Neural crest cell (in vitro differentiated cells): Measurements from ENCODE around the gene CARMIL1. TPM values are rescaled to one million over a fixed set of nuclear protein-coding genes. Genes with fewer than 3 reads are reported as not detected.
A peak's percentile ranks its signal among the peaks of the same experiment; 100 is the strongest.

ENCODE experiments used
- DNase-seq: peaks from one replicate; pipeline ENCODE4 v3.0.0; 2021; ENCODE audit warnings: low read depth, mixed read lengths, low spot score
- H3K27ac Mint-ChIP-seq: one replicate; pipeline ENCODE4 v1.8.0; 2021; ENCODE audit warnings: mild to moderate bottlenecking, mixed read lengths; ENCODE audit not compliant: unreplicated experiment
- H3K27me3 Mint-ChIP-seq: 2 replicates; pipeline ENCODE4 v1.8.0; 2021; ENCODE audit warnings: low read depth, mild to moderate bottlenecking, mixed read lengths
- H3K36me3 Mint-ChIP-seq: 2 replicates; pipeline ENCODE4 v1.8.0; 2021; ENCODE audit warnings: low read depth, mild to moderate bottlenecking, mixed read lengths
- H3K4me1 Mint-ChIP-seq: 2 replicates; pipeline ENCODE4 v1.8.0; 2021; ENCODE audit warnings: mixed read lengths
- H3K4me3 Mint-ChIP-seq: one replicate; pipeline ENCODE4 v1.8.0; 2021; ENCODE audit warnings: mild to moderate bottlenecking, mixed read lengths
- H3K9me3 Mint-ChIP-seq: 2 replicates; pipeline ENCODE4 v1.8.0; 2021; ENCODE audit warnings: mixed read lengths
- total RNA-seq: library from RNA; stranded (reverse); gene quantifications from 2 replicates; pipeline ENCODE4 v1.2.1, GENCODE V29; 2021
- TF ChIP-seq, protein P1 (sequence below): fragments of 200-600 bp; sonication (generic); conservative IDR thresholded peaks from 2 replicates; pipeline ENCODE4 v1.5.0; 2021; ENCODE audit warnings: antibody characterized with exemption, mild to moderate bottlenecking

CARMIL1 gene
- total RNA-seq, 1 donor from 2014 or later: 4.5 TPM

DNA sequence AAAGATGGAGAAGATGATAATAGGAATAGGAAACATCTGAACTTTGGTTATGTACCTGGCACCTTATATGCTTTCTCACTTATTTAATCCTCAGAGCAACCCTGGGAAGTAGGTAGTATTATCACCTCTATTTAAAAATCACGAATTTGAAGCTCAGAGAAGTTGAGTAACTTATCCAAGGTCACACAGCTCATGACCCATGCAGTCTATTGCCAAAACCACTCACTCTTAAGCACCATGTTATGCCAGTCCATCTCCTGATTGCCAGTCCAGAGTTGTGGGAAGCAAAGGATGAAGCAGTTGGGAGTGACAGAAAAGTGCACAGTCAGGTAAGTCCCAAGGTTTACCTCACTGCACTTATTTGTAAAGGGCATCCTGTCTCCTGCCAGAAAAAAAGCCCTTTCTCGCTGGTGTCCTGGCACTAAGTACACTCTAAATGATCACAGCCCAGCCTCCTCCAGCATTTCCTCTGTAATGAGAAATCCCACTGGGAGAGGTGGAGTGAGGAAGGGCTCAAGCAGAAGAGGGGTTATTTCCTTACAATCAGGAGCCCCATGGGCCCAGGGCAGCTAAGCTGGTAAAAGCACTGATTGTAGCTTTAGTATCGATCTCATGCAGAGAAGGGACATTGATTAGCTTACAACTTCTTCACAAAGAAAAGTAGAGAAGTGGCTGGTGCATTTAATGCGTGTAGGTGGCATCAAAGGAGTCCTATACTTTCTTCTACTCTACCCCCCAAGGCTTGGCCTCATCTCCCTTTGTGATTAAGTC lies 351.5 kb downstream of the CARMIL1 start:
- Mint-ChIP-seq H3K9me3 (no peaks in the 10 kb centered on the region), H3K36me3 (no peaks in the 10 kb centered on the region), H3K27ac (no peak overlapping the region), H3K27me3 (no peaks in the 10 kb centered on the region), H3K4me1 (peaks cover 22% of the 10 kb centered on the region), H3K4me3 (no peak overlapping the region)
- TF ChIP-seq, protein P1, sequence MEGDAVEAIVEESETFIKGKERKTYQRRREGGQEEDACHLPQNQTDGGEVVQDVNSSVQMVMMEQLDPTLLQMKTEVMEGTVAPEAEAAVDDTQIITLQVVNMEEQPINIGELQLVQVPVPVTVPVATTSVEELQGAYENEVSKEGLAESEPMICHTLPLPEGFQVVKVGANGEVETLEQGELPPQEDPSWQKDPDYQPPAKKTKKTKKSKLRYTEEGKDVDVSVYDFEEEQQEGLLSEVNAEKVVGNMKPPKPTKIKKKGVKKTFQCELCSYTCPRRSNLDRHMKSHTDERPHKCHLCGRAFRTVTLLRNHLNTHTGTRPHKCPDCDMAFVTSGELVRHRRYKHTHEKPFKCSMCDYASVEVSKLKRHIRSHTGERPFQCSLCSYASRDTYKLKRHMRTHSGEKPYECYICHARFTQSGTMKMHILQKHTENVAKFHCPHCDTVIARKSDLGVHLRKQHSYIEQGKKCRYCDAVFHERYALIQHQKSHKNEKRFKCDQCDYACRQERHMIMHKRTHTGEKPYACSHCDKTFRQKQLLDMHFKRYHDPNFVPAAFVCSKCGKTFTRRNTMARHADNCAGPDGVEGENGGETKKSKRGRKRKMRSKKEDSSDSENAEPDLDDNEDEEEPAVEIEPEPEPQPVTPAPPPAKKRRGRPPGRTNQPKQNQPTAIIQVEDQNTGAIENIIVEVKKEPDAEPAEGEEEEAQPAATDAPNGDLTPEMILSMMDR: no peak
- DNase-seq: no peak

DNA sequence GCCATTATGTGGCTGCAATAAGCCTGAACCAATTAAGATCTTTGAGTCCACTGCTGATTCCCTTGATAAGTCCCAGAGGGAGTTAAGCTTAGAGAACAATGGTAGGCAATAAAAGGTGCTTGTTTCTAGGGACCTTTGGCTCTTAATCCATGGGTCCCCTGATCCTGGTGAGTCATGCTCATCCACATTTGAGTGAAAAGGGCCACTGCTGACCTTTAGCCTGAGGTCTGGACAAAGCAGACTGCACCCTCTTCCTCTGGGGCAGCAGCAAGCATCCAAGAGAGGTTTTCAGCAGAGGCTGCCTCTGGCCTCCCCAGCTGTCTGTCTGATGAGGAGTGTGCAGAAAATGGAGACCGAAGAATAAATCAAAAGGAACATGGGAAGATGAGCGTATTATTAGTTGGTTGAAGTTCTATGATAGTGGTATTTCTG lies 356.7 kb downstream of the CARMIL1 start:
- Mint-ChIP-seq H3K27me3 (peaks cover 5% of the 10 kb centered on the region), H3K4me1 (peaks cover 12% of the 10 kb centered on the region), H3K9me3 (no peaks in the 10 kb centered on the region), H3K4me3 (no peak overlapping the region), H3K36me3 (no peaks in the 10 kb centered on the region), H3K27ac (no peak overlapping the region)
- no peak for DNase-seq
- TF ChIP-seq, protein P1: no peak

DNA sequence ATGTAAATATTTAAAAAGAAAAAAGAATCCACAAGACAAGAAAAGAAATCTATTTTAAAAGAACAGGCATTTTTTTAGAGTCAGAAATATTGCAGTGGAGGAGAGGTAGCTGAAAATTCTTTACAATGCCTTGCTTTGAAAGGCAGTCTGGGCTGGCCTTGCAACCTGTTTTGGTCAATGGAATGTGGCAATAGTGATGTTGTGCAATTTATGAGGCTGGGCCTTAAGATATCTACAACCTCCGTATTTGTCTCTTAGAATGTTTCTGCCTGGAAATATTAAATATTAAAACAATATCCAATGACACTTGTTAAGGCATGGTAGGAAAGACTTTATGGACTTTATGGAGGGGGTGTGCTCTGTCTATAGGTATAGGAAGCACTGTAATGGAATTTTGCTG lies 358.0 kb downstream of the CARMIL1 start:
- no peaks in the 10 kb centered on the region for H3K36me3 Mint-ChIP-seq
- no peaks in the 10 kb centered on the region for H3K9me3 Mint-ChIP-seq
- peaks cover 10% of the 10 kb centered on the region for H3K4me1 Mint-ChIP-seq
- no peak for DNase-seq
- peak overlapping the region; percentile 65 for H3K27ac Mint-ChIP-seq
- no peak overlapping the region for H3K4me3 Mint-ChIP-seq
- TF ChIP-seq, protein P1: no peak
- H3K27me3 Mint-ChIP-seq: peaks cover 8% of the 10 kb centered on the region

- Mint-ChIP-seq H3K4me1 (peaks cover 12% of the 10 kb centered on the region), H3K27me3 (peaks cover 13% of the 10 kb centered on the region), H3K4me3 (no peak overlapping the region), H3K9me3 (no peaks in the 10 kb centered on the region), H3K36me3 (no peaks in the 10 kb centered on the region), H3K27ac (no peak overlapping the region)
- DNase-seq: no peak
- TF ChIP-seq, protein P1: no peak
These were observed 358.8 kb downstream of the CARMIL1 start for GRCh38 chr6:25637960-25638434.

DNA sequence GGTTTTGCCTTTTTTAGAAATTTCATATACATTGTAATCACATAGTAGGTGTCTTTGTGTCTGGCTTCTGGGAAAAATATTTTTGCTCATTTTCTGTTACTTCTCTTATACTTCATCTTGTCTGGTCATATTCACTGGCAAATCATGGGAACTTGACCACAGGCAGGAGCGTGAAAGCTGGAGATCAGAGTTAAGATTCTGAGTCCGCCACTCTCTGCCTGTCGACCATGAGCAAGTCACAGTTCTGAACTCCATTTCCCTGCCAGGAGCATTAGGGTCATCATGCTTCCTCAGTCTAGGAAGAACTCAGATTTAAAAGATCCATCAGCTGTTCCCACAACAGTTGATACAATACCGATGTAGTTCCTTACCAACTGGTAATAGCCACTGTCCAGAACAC lies 360.5 kb downstream of the CARMIL1 start:
- H3K36me3 Mint-ChIP-seq: no peaks in the 10 kb centered on the region
- no peak overlapping the region for H3K27ac Mint-ChIP-seq
- no peaks in the 10 kb centered on the region for H3K9me3 Mint-ChIP-seq
- H3K27me3 Mint-ChIP-seq: peaks cover 26% of the 10 kb centered on the region
- no peak overlapping the region for H3K4me3 Mint-ChIP-seq
- TF ChIP-seq, protein P1: no peak
- no peak for DNase-seq
- H3K4me1 Mint-ChIP-seq: peaks cover 12% of the 10 kb centered on the region
